AG09309 (cell line): Measurements from ENCODE around the gene PRKAR1B.
A peak's percentile ranks its signal among the peaks of the same experiment; 100 is the strongest.

ENCODE experiments used
- DNase-seq: peaks from one replicate; pipeline ENCODE4 v3.0.0-alpha.2; 2010; ENCODE audit warnings: low read depth
- H3K4me3 ChIP-seq: 2 replicates; pipeline ENCODE4 v1.5.1; 2011; ENCODE audit warnings: mild to moderate bottlenecking, low read depth, low read length, moderate library complexity; ENCODE audit not compliant: control insufficient read depth
- CTCF ChIP-seq: IDR thresholded peaks from 2 replicates; pipeline ENCODE4 v1.5.1; 2011; ENCODE audit warnings: mild to moderate bottlenecking, low read depth, low read length, inconsistent platforms; ENCODE audit not compliant: insufficient read depth, control insufficient read depth; ENCODE audit errors: missing control alignments

The PRKAR1B gene

GRCh38 chr7:544338-545221 is 182.5 kb downstream of the PRKAR1B start:
- DNase-seq, result no peak
- no peak overlapping the region for H3K4me3 ChIP-seq
- TF ChIP-seq CTCF, result no peak

GRCh38 chr7:543501-544337 is 183.4 kb downstream of the PRKAR1B start:
- DNase-seq, result no peak
- no peak for TF ChIP-seq CTCF
- H3K4me3 ChIP-seq, result no peak overlapping the region

- TF ChIP-seq CTCF, result no peak
- DNase-seq, result peak; percentile 79
- H3K4me3 ChIP-seq, result no peak overlapping the region
These were observed 184.2 kb downstream of the PRKAR1B start for GRCh38 chr7:542713-543500.

- no peak for TF ChIP-seq CTCF
- no peak for DNase-seq
- H3K4me3 ChIP-seq, result no peak overlapping the region
These were observed 184.9 kb downstream of the PRKAR1B start for GRCh38 chr7:542131-542712.

GRCh38 chr7:541661-542060 is 185.4 kb downstream of the PRKAR1B start:
- no peak for DNase-seq
- no peak overlapping the region for H3K4me3 ChIP-seq
- no peak for TF ChIP-seq CTCF

- H3K4me3 ChIP-seq, result no peak overlapping the region
- no peak for DNase-seq
- TF ChIP-seq CTCF, result no peak
These were observed 186.1 kb downstream of the PRKAR1B start for GRCh38 chr7:540997-541396.
